OCI-M1 (cell line): ENCODE results near the gene CHML.

Experiments
- DNase-seq: peaks from one replicate; lab custom pipeline; 2025; lab: John Stamatoyannopoulos, UW

The CHML gene

GRCh38 chr1:241615043-241615974 lies 24.9 kb downstream of the CHML start:
- no peak for DNase-seq

- DNase-seq = no peak
These were observed 25.6 kb downstream of the CHML start for GRCh38 chr1:241614572-241614971.

- DNase-seq = no peak
These were observed 26.0 kb downstream of the CHML start for GRCh38 chr1:241614144-241614543.

- DNase-seq = no peak
These were observed 27.4 kb downstream of the CHML start for GRCh38 chr1:241612533-241613477.

GRCh38 chr1:241611736-241612135 lies 28.4 kb downstream of the CHML start:
- peak; percentile 48 for DNase-seq

GRCh38 chr1:241611063-241611462 lies 29.1 kb downstream of the CHML start:
- peak; percentile 95 for DNase-seq

- DNase-seq = peak; percentile 51
These were observed 29.9 kb downstream of the CHML start for GRCh38 chr1:241610056-241610815.

- DNase-seq = peak; percentile 51
These were observed 31.7 kb downstream of the CHML start for GRCh38 chr1:241608379-241609033.

- DNase-seq = no peak
These were observed 32.7 kb downstream of the CHML start for GRCh38 chr1:241607497-241607896.

- no peak for DNase-seq
These were observed 33.6 kb downstream of the CHML start for GRCh38 chr1:241606544-241606943.

- peak; percentile 48 for DNase-seq
These were observed 34.9 kb downstream of the CHML start for GRCh38 chr1:241605146-241605805.

GRCh38 chr1:241603731-241604245 lies 36.4 kb downstream of the CHML start:
- no peak for DNase-seq

- peak; percentile 26 for DNase-seq
These were observed 39.7 kb downstream of the CHML start for GRCh38 chr1:241600496-241600901.

- DNase-seq = no peak
These were observed 41.9 kb downstream of the CHML start for GRCh38 chr1:241598249-241598648.

GRCh38 chr1:241596633-241597032 lies 43.5 kb downstream of the CHML start:
- DNase-seq = peak; percentile 73

GRCh38 chr1:241593186-241593585 lies 47.0 kb downstream of the CHML start:
- DNase-seq = no peak

GRCh38 chr1:241592273-241592958 lies 47.8 kb downstream of the CHML start:
- peak; percentile 30 for DNase-seq

GRCh38 chr1:241591736-241592135 lies 48.4 kb downstream of the CHML start:
- no peak for DNase-seq

- DNase-seq = peak; percentile 29
These were observed 48.9 kb downstream of the CHML start for GRCh38 chr1:241591317-241591716.

GRCh38 chr1:241590719-241591118 lies 49.5 kb downstream of the CHML start:
- no peak for DNase-seq
